Keratinocyte (primary cell): ENCODE results near the gene NUDT9.

ENCODE experiments used
- EZH2 ChIP-seq: IDR thresholded peaks from one replicate; pipeline ENCODE4 v1.6.1; 2012; ENCODE audit warnings: inconsistent platforms, mild to moderate bottlenecking, low read length, moderate library complexity
- TF ChIP-seq, protein P1 (sequence below), 3 experiments: IDR thresholded peaks in 1 of 3; conservative IDR thresholded peaks in 1 of 3; optimal IDR thresholded peaks in 1 of 3; 2 replicates in 2 of 3; 3 replicates in 1 of 3; pipeline versions ENCODE3 to v1.5.1; 2011; ENCODE audit warnings: low read length in 3 of 3, mild to moderate bottlenecking in 3 of 3, moderate library complexity in 2 of 3, control low read depth in 1 of 3, inconsistent platforms in 1 of 3; ENCODE audit not compliant: insufficient read depth in 2 of 3; ENCODE audit errors: extremely low read depth in 1 of 3

DNA sequence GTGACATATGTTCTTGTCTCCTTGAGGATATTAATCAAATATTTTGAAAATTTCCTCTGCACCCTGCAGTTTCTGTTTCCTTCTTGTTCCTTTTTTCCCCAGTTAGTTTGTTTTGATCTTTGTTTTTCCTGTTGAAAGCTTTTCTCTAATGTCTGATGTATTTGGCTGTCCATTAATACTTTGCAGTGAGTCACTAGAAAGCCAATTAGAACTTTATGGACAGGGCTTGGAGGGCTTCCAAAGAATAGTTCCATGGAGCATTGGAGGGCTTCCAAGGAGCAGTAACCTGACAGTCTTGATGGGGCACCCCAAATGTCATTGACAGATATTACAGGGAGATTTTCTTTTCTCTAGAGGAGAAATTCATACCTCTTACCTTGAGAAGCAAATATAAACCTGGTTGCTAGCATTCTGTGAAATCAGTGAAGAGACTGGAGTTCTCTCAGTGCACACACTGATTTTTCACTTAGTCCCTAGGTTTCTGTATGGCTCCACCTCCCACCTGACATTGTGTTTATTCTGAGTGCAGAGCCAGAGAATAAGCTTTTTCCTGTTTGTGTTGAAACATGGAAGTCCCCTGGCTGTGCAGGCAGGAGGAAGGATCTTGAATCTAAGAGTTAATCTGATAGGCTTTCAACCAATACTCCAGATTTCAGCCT is 80.3 kb downstream of the NUDT9 start:
- TF ChIP-seq, protein P1, sequence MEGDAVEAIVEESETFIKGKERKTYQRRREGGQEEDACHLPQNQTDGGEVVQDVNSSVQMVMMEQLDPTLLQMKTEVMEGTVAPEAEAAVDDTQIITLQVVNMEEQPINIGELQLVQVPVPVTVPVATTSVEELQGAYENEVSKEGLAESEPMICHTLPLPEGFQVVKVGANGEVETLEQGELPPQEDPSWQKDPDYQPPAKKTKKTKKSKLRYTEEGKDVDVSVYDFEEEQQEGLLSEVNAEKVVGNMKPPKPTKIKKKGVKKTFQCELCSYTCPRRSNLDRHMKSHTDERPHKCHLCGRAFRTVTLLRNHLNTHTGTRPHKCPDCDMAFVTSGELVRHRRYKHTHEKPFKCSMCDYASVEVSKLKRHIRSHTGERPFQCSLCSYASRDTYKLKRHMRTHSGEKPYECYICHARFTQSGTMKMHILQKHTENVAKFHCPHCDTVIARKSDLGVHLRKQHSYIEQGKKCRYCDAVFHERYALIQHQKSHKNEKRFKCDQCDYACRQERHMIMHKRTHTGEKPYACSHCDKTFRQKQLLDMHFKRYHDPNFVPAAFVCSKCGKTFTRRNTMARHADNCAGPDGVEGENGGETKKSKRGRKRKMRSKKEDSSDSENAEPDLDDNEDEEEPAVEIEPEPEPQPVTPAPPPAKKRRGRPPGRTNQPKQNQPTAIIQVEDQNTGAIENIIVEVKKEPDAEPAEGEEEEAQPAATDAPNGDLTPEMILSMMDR (optimal IDR thresholded peaks at IDR 0.05 in 1 of 3, IDR thresholded peaks at IDR 0.05 in 1 of 3, conservative IDR thresholded peaks at IDR 0.05 in 1 of 3; ENCODE audit: extremely low read depth in 1 of 3, insufficient read depth in 2 of 3, low read length in 3 of 3) = no peak
- TF ChIP-seq EZH2 = no peak
